ENCODE results near the gene PRKAG2.

The PRKAG2 gene

GRCh38 chr7:151738925-151739324 is 138.0 kb downstream of the PRKAG2 start:
- no peak for DNase-seq

- peak; percentile 95 for DNase-seq
These were observed 140.5 kb downstream of the PRKAG2 start for GRCh38 chr7:151736403-151736909.

GRCh38 chr7:151735851-151736402 is 141.0 kb downstream of the PRKAG2 start:
- no peak for DNase-seq

- DNase-seq, result no peak
These were observed 141.6 kb downstream of the PRKAG2 start for GRCh38 chr7:151735186-151735850.

GRCh38 chr7:151732834-151733592 is 143.9 kb downstream of the PRKAG2 start:
- no peak for DNase-seq

- no peak for DNase-seq
These were observed 144.6 kb downstream of the PRKAG2 start for GRCh38 chr7:151732292-151732691.

- no peak for DNase-seq
These were observed 145.9 kb downstream of the PRKAG2 start for GRCh38 chr7:151731022-151731441.

GRCh38 chr7:151730591-151730990 is 146.3 kb downstream of the PRKAG2 start:
- no peak for DNase-seq

- no peak for DNase-seq
These were observed 147.4 kb downstream of the PRKAG2 start for GRCh38 chr7:151729521-151729921.

GRCh38 chr7:151728746-151729145 is 148.2 kb downstream of the PRKAG2 start:
- DNase-seq, result no peak

GRCh38 chr7:151728286-151728660 is 148.6 kb downstream of the PRKAG2 start:
- DNase-seq, result no peak

- peak; percentile 98 for DNase-seq
These were observed 149.2 kb downstream of the PRKAG2 start for GRCh38 chr7:151727579-151728285.

- no peak for DNase-seq
These were observed 150.0 kb downstream of the PRKAG2 start for GRCh38 chr7:151726652-151727578.

- DNase-seq, result no peak
These were observed 150.9 kb downstream of the PRKAG2 start for GRCh38 chr7:151725844-151726651.

- DNase-seq, result no peak
These were observed 151.9 kb downstream of the PRKAG2 start for GRCh38 chr7:151724920-151725584.

- DNase-seq, result no peak
These were observed 152.5 kb downstream of the PRKAG2 start for GRCh38 chr7:151724250-151724915.

- DNase-seq, result no peak
These were observed 153.6 kb downstream of the PRKAG2 start for GRCh38 chr7:151723321-151723720.

- no peak for DNase-seq
These were observed 154.4 kb downstream of the PRKAG2 start for GRCh38 chr7:151722533-151722932.

GRCh38 chr7:151721694-151722093 is 155.2 kb downstream of the PRKAG2 start:
- DNase-seq, result no peak

- no peak for DNase-seq
These were observed 155.7 kb downstream of the PRKAG2 start for GRCh38 chr7:151721236-151721635.

Data from EL (cell line).